Right kidney (tissue), 1 donor: ENCODE measurements around the gene CLEC16A.

ENCODE experiments used
- DNase-seq: peaks from one replicate; pipeline ENCODE4 v3.0.0-alpha.2; 2016

The CLEC16A gene

GRCh38 chr16:11231367-11231970 is 287.1 kb downstream of the CLEC16A start:
- DNase-seq: no peak
